Parietal lobe (tissue), 1 donor: ENCODE data around the gene SARM1. TPM values are rescaled to one million over a fixed set of nuclear protein-coding genes. Genes with fewer than 3 reads are reported as not detected.

Experiments
- total RNA-seq: library from RNA; depleted of rRNA; stranded (reverse); fragments of >200 nt; gene quantifications from one replicate; pipeline ENCODE4 v1.2.3, GENCODE V29; 2014

The SARM1 gene
- 54.1 TPM for total RNA-seq

GRCh38 chr17:28371245-28372202 is at the start of gene SARM1:
TSS of gene SARM1 (plus strand) at chr17:28371694. CDS start at chr17:28372033, 339 bp downstream.

GRCh38 chr17:28335201-28335958 is 36.1 kb upstream of the SARM1 start, which contains the start of the genes IFT20 and TNFAIP1:
TSS of gene IFT20 (minus strand) at chr17:28335472. CDS start at chr17:28331985, 3,487 bp downstream.
TSS of gene TNFAIP1 (plus strand) at chr17:28335761. CDS start at chr17:28339522, 3,761 bp downstream.

GRCh38 chr17:28357061-28357900 is 14.2 kb upstream of the SARM1 start, which contains the start of gene POLDIP2:
TSS of gene POLDIP2 (minus strand) at chr17:28357527. CDS start at chr17:28357448, 79 bp downstream.

GRCh38 chr17:28364665-28365363 is 6.7 kb upstream of the SARM1 start, which contains the start of gene SEBOX:
TSS of gene SEBOX (minus strand) at chr17:28365199. CDS start at chr17:28365151, 48 bp downstream.

GRCh38 chr17:28370035-28370743 is 1.3 kb upstream of the SARM1 start, which contains the start of gene VTN:
TSS of gene VTN (minus strand) at chr17:28370307. CDS start at chr17:28370203, 104 bp downstream.

GRCh38 chr17:28405632-28406472 is 34.4 kb downstream of the SARM1 start, which contains the start of gene SLC46A1:
TSS of gene SLC46A1 (minus strand) at chr17:28406212. CDS start at chr17:28406114, 98 bp downstream.

Other genes with a start within 250 kb of the SARM1 start
- 25.7 TPM for gene TMEM97, start 52.5 kb upstream of the SARM1 start, total RNA-seq
- 42.3 TPM for gene IFT20, start 36.2 kb upstream of the SARM1 start, total RNA-seq
- 33.2 TPM for gene TNFAIP1, start 35.9 kb upstream of the SARM1 start, total RNA-seq
- 37.9 TPM for gene POLDIP2, start 14.2 kb upstream of the SARM1 start, total RNA-seq
- not detected for gene SEBOX, start 6.5 kb upstream of the SARM1 start, total RNA-seq
- gene VTN, start 1.4 kb upstream of the SARM1 start, total RNA-seq = 0.63 TPM
- gene SLC46A1, start 34.5 kb downstream of the SARM1 start, total RNA-seq = 22.8 TPM
- not detected for gene SLC13A2, start 102.0 kb downstream of the SARM1 start, total RNA-seq
- gene FOXN1, start 134.7 kb downstream of the SARM1 start, total RNA-seq = not detected
- 34.4 TPM for gene UNC119, start 180.9 kb downstream of the SARM1 start, total RNA-seq
- gene PIGS, start 199.8 kb downstream of the SARM1 start, total RNA-seq = 24.4 TPM
- 71.1 TPM for gene ALDOC, start 205.2 kb downstream of the SARM1 start, total RNA-seq
- gene SPAG5, start 227.3 kb downstream of the SARM1 start, total RNA-seq = 17.8 TPM
- 62.0 TPM for gene RSKR, start 242.5 kb downstream of the SARM1 start, total RNA-seq